DOHH2 (cell line): ENCODE results near the gene ZMYM2.

ENCODE experiments used
- EZH2phosphoT487 ChIP-seq: fragments of 200-600 bp; sonication (generic); IDR thresholded peaks from 2 replicates; pipeline ENCODE4 v1.6.1; 2017; ENCODE audit warnings: borderline replicate concordance, mild to moderate bottlenecking, antibody characterized with exemption, low read length, moderate library complexity, mixed read lengths
- TF ChIP-seq, protein P1 (sequence below): fragments of 200-600 bp; sonication (generic); IDR thresholded peaks from one replicate; pipeline ENCODE4 v1.5.1; 2014; ENCODE audit warnings: antibody characterized with exemption, mild to moderate bottlenecking, low read depth, low read length; ENCODE audit not compliant: poor library complexity, severe bottlenecking

- TF ChIP-seq, protein P1, sequence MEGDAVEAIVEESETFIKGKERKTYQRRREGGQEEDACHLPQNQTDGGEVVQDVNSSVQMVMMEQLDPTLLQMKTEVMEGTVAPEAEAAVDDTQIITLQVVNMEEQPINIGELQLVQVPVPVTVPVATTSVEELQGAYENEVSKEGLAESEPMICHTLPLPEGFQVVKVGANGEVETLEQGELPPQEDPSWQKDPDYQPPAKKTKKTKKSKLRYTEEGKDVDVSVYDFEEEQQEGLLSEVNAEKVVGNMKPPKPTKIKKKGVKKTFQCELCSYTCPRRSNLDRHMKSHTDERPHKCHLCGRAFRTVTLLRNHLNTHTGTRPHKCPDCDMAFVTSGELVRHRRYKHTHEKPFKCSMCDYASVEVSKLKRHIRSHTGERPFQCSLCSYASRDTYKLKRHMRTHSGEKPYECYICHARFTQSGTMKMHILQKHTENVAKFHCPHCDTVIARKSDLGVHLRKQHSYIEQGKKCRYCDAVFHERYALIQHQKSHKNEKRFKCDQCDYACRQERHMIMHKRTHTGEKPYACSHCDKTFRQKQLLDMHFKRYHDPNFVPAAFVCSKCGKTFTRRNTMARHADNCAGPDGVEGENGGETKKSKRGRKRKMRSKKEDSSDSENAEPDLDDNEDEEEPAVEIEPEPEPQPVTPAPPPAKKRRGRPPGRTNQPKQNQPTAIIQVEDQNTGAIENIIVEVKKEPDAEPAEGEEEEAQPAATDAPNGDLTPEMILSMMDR, result no peak
- no peak for TF ChIP-seq EZH2phosphoT487
Measured at GRCh38 chr13:20124303-20124702, 165.8 kb downstream of the ZMYM2 start.
